Smooth muscle cell (in vitro differentiated cells): ENCODE measurements around the gene RPA4. TPM values are rescaled to one million over a fixed set of nuclear protein-coding genes. Genes with fewer than 3 reads are reported as not detected.
"Not testable (repeated sequence)": the region's sequence is repeated elsewhere in the genome, so short reads cannot be mapped to it uniquely, and the experiment has no call there.

Source experiments
- DNase-seq: peaks from one replicate; lab custom pipeline; 2025; ENCODE audit not compliant: unreplicated experiment; lab: John Stamatoyannopoulos, UW
- H2AFZ ChIP-seq: fragments of 200-600 bp; sonication (generic); 2 replicates; pipeline ENCODE4 v1.6.0; 2016; ENCODE audit warnings: antibody characterized with exemption, low read depth, mild to moderate bottlenecking
- H3F3A ChIP-seq: fragments of 200-600 bp; sonication (generic); 2 replicates; pipeline ENCODE4 v1.6.0; 2017; ENCODE audit warnings: antibody characterized with exemption, low read depth
- H3K27ac ChIP-seq: fragments of 200-600 bp; sonication (generic); 2 replicates; pipeline ENCODE4 v1.5.1; 2016; ENCODE audit warnings: low read depth, mild to moderate bottlenecking
- H3K27me3 ChIP-seq: fragments of 200-600 bp; sonication (generic); 2 replicates; pipeline ENCODE4 v1.6.1; 2016; ENCODE audit warnings: low read depth, mild to moderate bottlenecking
- H3K36me3 ChIP-seq: fragments of 200-600 bp; sonication (generic); 2 replicates; pipeline ENCODE4 v1.5.1; 2016; ENCODE audit warnings: low read depth
- H3K4me1 ChIP-seq: fragments of 200-600 bp; sonication (generic); 2 replicates; pipeline ENCODE4 v1.5.1; 2016; ENCODE audit warnings: low read depth
- H3K4me2 ChIP-seq: fragments of 200-600 bp; sonication (generic); 2 replicates; pipeline ENCODE4 v1.6.0; 2016; ENCODE audit warnings: mild to moderate bottlenecking
- H3K4me3 ChIP-seq: fragments of 200-600 bp; sonication (generic); 2 replicates; pipeline ENCODE4 v1.5.1; 2016; ENCODE audit warnings: mild to moderate bottlenecking
- H3K79me2 ChIP-seq: fragments of 200-600 bp; sonication (generic); 2 replicates; pipeline ENCODE4 v1.6.0; 2016; ENCODE audit warnings: low read depth, mild to moderate bottlenecking
- H3K9ac ChIP-seq: fragments of 200-600 bp; sonication (generic); 2 replicates; pipeline ENCODE4 v1.6.0; 2016; ENCODE audit warnings: low read depth
- H3K9me3 ChIP-seq: fragments of 200-600 bp; sonication (generic); replicated peaks from 2 replicates; pipeline ENCODE4 v1.5.1; 2016; ENCODE audit warnings: low read depth
- H4K20me1 ChIP-seq: fragments of 200-600 bp; sonication (generic); 2 replicates; pipeline ENCODE4 v1.6.0; 2016; ENCODE audit warnings: low read depth
- CTCF ChIP-seq: fragments of 200-600 bp; sonication (generic); IDR thresholded peaks from 2 replicates; pipeline ENCODE4 v1.5.1; 2017; ENCODE audit warnings: borderline replicate concordance, mild to moderate bottlenecking, antibody characterized with exemption; ENCODE audit not compliant: insufficient read depth, poor library complexity, severe bottlenecking
- WGBS: methylation state at CpG from one replicate; pipeline ENCODE4 v1.1.7; 2016; ENCODE audit warnings: low lambda C conversion rate; 5-methylcytosine and 5-hydroxymethylcytosine counted together
- polyA plus RNA-seq: library from polyadenylated mRNA; unstranded; fragments of >200 nt; fragmentation: Nextera tagmentation; extraction: Ambion mirVana; gene quantifications from 2 replicates; pipeline ENCODE4 v1.2.1, GENCODE V29; 2016
- total RNA-seq: library from RNA; depleted of rRNA; stranded (reverse); fragments of >200 nt; gene quantifications from 2 replicates; pipeline ENCODE4 v1.2.3, GENCODE V29; 2014

The RPA4 gene
- total and polyA plus RNA-seq, 2 experiments from 2014 or later, result 0.16 to 0.67 TPM

GRCh38 chrX:96846841-96847240 lies 36.9 kb upstream of the RPA4 start:
- no peak for TF ChIP-seq CTCF
- Histone ChIP-seq H3K4me3 (no peak overlapping the region), H3K4me2 (no peak overlapping the region), H3K27ac (no peak overlapping the region), H3F3A (no peaks in the 10 kb centered on the region), H3K9me3 (no peaks in the 10 kb centered on the region), H3K4me1 (no peaks in the 10 kb centered on the region), H3K79me2 (no peaks in the 10 kb centered on the region), H3K9ac (no peak overlapping the region), H2AFZ (no peak overlapping the region), H3K36me3 (no peaks in the 10 kb centered on the region), H3K27me3 (no peaks in the 10 kb centered on the region), H4K20me1 (no peaks in the 10 kb centered on the region)
- no peak for DNase-seq
- 84% methylated on average over 1 of the region's 1 CpG for WGBS

GRCh38 chrX:96859422-96859821 lies 24.3 kb upstream of the RPA4 start:
- not testable (repeated sequence) for H3K4me3 ChIP-seq, H3K27me3 ChIP-seq, H3K9ac ChIP-seq, DNase-seq, H3K4me2 ChIP-seq, H3F3A ChIP-seq, H3K27ac ChIP-seq, H4K20me1 ChIP-seq, H2AFZ ChIP-seq, H3K79me2 ChIP-seq, H3K4me1 ChIP-seq, H3K9me3 ChIP-seq, H3K36me3 ChIP-seq
- 100% methylated on average over 4 of the region's 4 CpGs for WGBS

- H4K20me1 ChIP-seq, result no peaks in the 10 kb centered on the region
- no peaks in the 10 kb centered on the region for H3F3A ChIP-seq
- H3K4me2 ChIP-seq, result no peak overlapping the region
- no peak overlapping the region for H3K9ac ChIP-seq
- WGBS, result 97% methylated on average over 3 of the region's 3 CpGs
- no peaks in the 10 kb centered on the region for H3K36me3 ChIP-seq
- no peak overlapping the region for H3K27ac ChIP-seq
- no peaks in the 10 kb centered on the region for H3K4me1 ChIP-seq
- no peaks in the 10 kb centered on the region for H3K27me3 ChIP-seq
- no peak for DNase-seq
- no peaks in the 10 kb centered on the region for H3K9me3 ChIP-seq
- no peak overlapping the region for H3K4me3 ChIP-seq
- H3K79me2 ChIP-seq, result no peaks in the 10 kb centered on the region
- no peak for TF ChIP-seq CTCF
- H2AFZ ChIP-seq, result no peak overlapping the region
Measured at GRCh38 chrX:96861218-96861617, 22.5 kb upstream of the RPA4 start.

GRCh38 chrX:96861661-96862060 lies 22.0 kb upstream of the RPA4 start:
- Histone ChIP-seq H3K36me3 (no peaks in the 10 kb centered on the region), H3K79me2 (no peaks in the 10 kb centered on the region), H2AFZ (no peak overlapping the region), H3K4me3 (no peak overlapping the region), H3K9ac (no peak overlapping the region), H4K20me1 (no peaks in the 10 kb centered on the region), H3K9me3 (no peaks in the 10 kb centered on the region), H3F3A (no peaks in the 10 kb centered on the region), H3K27me3 (no peaks in the 10 kb centered on the region), H3K4me1 (no peaks in the 10 kb centered on the region), H3K27ac (no peak overlapping the region), H3K4me2 (no peak overlapping the region)
- DNase-seq, result no peak
- no peak for TF ChIP-seq CTCF
- WGBS, result 96% methylated on average over 4 of the region's 4 CpGs
